CD4-positive, alpha-beta T cell treated with Interleukin-17A for 1 hour (primary cell): Measurements from ENCODE around the gene MICB.
"Not testable (repeated sequence)": the region's sequence is repeated elsewhere in the genome, so short reads cannot be mapped to it uniquely, and the experiment has no call there.

Source experiments
- DNase-seq: peaks from one replicate; pipeline ENCODE4 v3.0.0-alpha.2; 2020

Gene MICB

GRCh38 chr6:31476515-31477139 is 21.3 kb upstream of the MICB start:
- no peak for DNase-seq

DNA sequence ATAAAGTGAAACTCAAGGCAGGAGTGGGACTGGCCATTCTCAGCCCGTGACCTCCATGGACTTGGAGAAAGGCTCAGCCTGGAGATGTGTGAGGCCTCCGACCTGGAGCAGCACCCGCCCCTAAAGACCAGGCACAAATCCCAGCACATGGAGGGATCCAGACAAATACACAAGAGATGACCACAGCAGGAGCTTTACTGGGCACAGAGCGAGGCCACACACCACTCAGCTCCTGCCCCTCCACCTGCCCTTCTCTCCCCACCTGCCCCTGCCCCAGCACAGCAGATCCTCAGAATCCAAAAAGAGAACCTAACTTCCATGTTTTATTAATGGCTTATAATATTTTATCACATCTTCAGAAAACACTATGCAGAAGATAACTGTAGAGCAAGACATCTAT is 20.4 kb upstream of the MICB start:
- DNase-seq, result no peak

- peak; percentile 0 for DNase-seq
Measured at GRCh38 chr6:31478186-31478950, 19.6 kb upstream of the MICB start.

DNA sequence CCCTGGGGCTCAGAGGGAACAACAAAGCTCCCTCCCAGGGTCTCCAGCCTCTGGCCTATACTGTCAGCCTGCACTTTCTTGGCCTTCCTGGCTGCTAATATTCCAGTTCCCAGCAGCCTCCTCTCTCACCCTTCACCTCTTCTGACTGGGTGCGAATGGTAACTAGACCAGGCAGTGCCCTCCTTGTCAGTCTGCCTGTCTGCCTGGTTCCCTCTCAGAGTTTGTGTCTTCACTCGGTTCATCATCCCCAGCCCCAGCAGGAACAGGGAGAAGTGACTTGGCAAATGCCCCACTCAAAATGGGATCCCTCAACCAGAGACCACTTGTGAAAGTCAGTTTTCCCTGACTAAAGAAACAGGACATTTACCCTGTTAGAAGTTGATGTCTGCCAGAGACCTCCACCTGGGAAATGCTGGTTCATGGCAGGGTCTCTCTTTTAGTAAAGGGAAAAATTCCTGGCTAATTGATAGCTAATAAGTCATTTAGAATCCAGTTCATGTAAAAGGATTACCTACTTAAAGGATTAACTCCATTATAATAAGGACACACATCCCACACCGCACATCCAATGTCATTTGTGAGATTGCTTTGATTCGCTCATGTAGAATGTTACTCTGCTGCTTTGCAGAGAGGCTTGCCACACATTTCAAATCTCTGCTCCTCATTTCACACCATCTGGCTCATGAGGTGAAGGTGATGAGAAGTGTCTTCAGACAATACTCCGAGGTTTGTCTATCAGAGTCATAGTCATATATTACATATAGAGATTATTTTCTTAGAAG is 18.6 kb upstream of the MICB start:
- no peak for DNase-seq

GRCh38 chr6:31479933-31480535 is 17.9 kb upstream of the MICB start:
- no peak for DNase-seq

DNA sequence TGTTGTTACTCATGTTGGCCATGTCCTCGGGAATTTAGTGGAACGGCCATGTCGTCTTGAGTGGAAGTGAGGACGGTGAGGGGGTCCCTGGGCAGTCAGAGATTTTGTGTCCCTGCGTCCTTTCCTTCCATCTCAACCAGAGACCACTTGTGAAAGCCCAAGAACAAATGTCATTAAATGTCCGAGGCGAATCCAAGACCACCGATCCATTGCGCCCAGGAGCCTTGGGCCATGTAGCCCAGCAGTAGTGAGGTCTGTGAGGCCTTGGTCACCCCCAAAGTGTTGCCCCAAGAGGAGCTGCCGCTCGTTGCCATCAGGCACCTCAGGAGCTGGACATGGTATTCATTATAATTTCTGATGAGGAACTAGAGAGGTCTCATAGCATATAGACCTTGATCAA is 17.4 kb upstream of the MICB start:
- no peak for DNase-seq

DNA sequence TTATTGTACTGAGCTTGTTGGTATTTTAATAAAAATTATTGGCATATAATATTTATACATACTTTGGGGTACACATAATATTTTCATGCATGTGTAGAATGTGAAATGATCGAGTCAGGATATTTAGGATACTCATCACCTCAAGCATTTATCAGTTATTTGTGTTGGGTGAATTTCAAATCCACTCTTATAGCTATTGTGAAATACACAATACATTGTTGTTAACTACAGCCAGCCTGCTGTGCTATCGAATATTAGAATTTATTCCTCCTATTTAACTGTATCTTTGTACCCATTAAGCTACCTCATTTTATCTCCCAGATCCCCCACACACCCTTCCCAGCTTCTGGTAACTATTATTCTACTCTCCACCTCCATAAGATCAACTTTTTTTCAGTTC is 14.6 kb upstream of the MICB start:
- no peak for DNase-seq

GRCh38 chr6:31485055-31485454 is 12.9 kb upstream of the MICB start:
- no peak for DNase-seq

DNA sequence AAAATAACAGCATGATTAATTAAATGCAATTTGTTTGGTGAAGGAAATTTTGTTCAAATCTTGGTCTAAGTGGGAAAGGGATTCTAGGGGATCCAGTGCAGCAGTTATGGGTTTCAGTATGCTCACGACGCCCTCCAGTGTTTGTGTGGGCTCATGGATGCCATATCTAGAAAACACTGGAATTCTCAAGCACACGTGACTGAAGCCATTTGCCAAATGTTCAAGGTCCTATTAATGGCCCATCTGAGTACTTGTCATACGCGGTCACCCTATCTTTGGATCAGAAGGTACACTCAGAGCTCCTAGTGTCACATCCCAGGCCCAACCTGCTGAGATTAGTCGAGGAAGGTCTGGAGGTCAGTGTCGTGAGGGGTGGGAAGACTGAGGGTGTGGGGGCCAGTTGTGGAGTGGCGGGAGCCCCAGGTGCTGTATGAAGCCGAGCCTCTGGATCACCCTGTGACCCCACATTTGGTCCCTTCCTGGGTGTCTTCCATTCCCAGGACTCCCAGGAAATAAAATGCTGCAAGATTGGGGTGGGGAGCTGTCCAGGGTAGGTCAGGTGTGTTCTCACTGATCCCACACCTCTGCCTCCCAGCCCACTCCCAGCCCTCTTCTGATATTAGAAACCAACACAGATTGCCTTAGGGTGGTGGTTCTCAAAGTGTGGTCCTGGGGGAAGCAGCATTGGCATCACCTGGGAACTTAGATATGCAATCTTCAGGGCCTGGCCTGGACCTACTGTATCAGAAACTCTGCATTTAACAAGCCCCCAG is 11.7 kb upstream of the MICB start:
- DNase-seq, result not testable (repeated sequence)

- DNase-seq, result not testable (repeated sequence)
Measured at GRCh38 chr6:31487674-31488073, 10.3 kb upstream of the MICB start.

DNA sequence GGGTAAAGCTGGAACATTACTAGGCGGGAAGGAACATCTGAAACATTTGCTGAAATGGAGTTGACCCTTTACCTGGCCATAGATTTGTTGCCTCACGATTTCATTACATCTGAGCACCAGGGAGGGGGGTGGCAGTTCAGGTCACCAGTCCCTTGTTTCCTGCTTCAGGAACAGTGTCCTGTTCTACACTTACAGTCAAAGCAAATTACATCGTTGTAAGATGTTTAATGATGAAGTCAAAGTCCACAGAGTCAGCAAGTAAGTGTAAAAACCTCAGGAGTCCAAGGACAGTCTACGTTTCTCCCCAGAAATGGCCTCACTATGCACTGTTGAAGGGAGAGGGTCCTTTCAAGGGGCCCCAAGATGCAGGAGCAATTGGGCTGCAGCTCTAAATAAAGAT is 8.9 kb upstream of the MICB start:
- no peak for DNase-seq

GRCh38 chr6:31490115-31490873 is 7.7 kb upstream of the MICB start:
- no peak for DNase-seq

DNA sequence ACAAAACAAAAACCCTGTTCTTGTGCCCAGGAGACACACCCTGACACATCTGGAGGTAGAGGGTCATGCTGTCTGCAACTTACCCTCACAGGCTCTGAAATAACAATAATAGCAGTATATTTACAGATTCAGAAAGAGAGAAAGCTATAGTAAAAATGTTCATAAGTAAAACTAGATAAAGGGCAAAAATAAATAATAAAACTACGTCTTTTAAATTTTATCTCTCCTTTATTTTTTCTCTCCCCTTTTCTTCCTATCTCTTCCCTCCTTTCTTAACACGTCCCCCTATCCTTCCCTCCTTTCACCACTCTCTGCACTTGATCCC is 4.4 kb upstream of the MICB start:
- not testable (repeated sequence) for DNase-seq

- peak; percentile 78 for DNase-seq
Measured at GRCh38 chr6:31493875-31494694, 3.9 kb upstream of the MICB start.

DNA sequence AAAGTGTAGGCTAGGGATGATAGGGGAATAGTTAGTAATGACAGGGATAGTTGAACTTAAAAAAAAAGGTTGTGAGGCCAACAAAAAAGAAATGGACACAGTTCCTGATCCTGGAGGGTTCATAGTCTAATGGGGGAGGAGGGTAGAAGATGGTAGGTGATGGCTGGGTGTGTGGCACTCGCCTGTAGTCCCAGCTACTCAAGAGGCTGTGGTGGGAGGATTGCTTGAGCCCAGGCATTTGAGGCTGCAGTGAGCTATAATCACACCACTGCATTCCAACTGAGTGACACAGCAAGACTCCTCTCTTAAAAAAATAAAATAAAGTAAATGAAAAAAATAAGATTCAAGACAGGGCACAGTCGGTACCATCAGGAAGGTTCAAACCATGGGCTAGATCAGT is 2.4 kb upstream of the MICB start:
- no peak for DNase-seq

GRCh38 chr6:31496826-31497225 is 1.1 kb upstream of the MICB start:
- peak; percentile 36 for DNase-seq

DNA sequence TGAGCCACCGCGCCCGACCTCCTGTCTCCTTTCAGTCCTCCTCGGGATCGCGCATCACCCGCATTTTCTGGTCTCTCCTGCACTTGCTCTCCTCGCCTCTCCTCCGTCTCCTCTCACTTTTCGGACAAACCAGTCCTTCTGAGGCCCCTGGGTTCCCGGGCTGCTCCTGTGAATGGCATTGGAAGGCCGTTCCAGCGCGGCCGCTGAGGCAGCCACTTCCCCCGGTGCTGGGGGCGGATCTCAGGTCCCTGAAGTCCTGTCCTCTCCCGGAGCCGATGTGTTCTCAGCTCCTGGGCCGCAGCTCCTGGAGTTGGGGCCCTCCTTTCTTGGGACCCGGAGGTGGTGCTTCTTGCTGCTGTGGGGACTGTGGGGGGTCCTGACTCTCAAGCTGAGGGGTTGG is 803 bp downstream of the MICB start:
- DNase-seq, result no peak

DNA sequence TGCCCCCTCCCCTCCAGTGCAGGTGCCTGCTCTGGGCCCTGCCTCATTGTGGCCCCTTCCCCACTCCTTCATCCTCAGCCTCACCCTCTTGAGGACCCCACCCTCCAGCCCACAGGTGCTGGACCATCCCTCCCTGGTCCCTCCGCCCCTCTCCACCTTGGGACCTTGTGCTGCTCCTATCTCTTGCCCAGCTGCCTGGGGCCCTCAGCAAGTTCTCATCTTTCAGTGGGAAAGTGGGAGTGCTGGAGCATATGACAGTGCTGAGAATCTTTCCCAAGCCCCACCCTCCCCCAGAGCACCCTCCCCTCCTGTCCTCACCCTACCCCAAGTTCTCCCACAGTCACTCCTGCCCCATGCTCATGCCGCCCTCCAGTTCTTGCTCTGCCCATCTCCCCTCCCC is 1.7 kb downstream of the MICB start:
- not testable (repeated sequence) for DNase-seq

GRCh38 chr6:31502586-31502985 is 4.6 kb downstream of the MICB start:
- no peak for DNase-seq

GRCh38 chr6:31509036-31509435 is 11.1 kb downstream of the MICB start:
- not testable (repeated sequence) for DNase-seq

DNA sequence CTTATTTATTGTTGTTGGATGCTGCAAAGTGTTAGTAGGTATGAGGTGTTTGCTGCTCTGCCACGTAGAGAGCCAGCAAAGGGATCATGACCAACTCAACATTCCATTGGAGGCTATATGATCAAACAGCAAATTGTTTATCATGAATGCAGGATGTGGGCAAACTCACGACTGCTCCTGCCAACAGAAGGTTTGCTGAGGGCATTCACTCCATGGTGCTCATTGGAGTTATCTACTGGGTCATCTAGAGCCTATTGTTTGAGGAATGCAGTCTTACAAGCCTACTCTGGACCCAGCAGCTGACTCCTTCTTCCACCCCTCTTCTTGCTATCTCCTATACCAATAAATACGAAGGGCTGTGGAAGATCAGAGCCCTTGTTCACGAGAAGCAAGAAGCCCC is 12.1 kb downstream of the MICB start:
- no peak for DNase-seq
